Measurements from ENCODE around the gene TOP3A. TPM values are rescaled to one million over a fixed set of nuclear protein-coding genes. Genes with fewer than 3 reads are reported as not detected.

The TOP3A gene
- total and polyA plus RNA-seq, 2 of the 4 experiments (the other 2 are of a cell fraction): 13.4 to 21.3 TPM

DNA sequence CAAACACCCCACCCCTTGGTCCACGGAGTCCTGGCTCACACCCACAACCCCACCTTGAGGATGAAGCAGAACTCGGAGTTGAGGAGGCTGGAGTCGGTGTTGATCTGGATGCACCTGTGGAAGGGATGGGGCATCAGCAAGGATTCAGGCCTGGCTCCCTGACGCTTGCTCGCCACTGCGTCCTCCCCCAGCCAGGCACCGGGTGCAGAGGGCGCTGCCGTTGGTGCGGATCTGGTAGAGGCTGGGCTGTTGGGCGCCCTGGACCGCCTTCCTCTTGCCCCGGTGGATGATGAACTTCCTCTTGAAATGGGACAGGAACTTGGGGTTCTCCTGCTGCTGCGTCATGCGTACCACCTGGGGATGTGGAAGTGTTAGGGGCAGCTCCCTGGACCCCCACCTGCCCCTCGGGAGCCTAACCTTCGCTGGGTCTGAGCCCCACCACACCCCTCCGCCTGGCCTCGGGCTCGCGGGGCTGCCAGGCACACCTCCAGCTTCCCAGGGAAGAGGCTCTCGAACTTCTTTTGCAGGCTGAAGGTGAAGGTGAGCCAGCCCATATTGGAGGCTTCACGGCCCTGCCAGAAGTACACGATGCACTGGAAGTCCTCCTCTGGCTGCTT, 68.6 kb downstream of the TOP3A start:
- TSS peak; percentile 88 for BruUV-seq (replicated peaks)
- H2BK20ac ChIP-seq (ENCODE audit: low read depth, low read length): no peak overlapping the region
- H3K4me3 ChIP-seq (ENCODE audit: insufficient read depth, low read depth, low read length): no peak overlapping the region
- intact Hi-C loops (cut with micrococcal nuclease): no loop called here
- H2BK15ac ChIP-seq (ENCODE audit: low read depth, low read length): no peak overlapping the region
- peaks cover 3% of the 10 kb centered on the region for H3K9me1 ChIP-seq (ENCODE audit: insufficient read depth, low read length)
- dilution Hi-C loops (cut with HindIII; ENCODE audit: low sequenced_read_pairs, unreplicated experiment): no loop called here
- no peak overlapping the region for H3K23ac ChIP-seq (ENCODE audit: low read depth, low read length)
- H3K9me3 ChIP-seq (ENCODE audit: control insufficient read depth, insufficient read depth, low read length): no peaks in the 10 kb centered on the region
- ChIA-PET CTCF (no interaction called here), POLR2A (ENCODE audit: unreplicated experiment) (no interaction called here)
- no peak overlapping the region for H3K27ac ChIP-seq (ENCODE audit: insufficient read depth, low read length)
- H4K5ac ChIP-seq (ENCODE audit: low read depth, low read length): no peak overlapping the region
- TF ChIP-seq MXI1 (IDR thresholded peaks at IDR 0.05; ENCODE audit: borderline replicate concordance, low read depth, low read length) (no peak), MAFK (IDR thresholded peaks at IDR 0.05; ENCODE audit: low read depth, low read length) (no peak), POLR2A (IDR thresholded peaks at IDR 0.05; ENCODE audit: low read depth, low read length) (no peak), FOS (IDR thresholded peaks at IDR 0.05; ENCODE audit: low read depth, low read length) (no peak), BHLHE40 (IDR thresholded peaks at IDR 0.05; ENCODE audit: low read depth, low read length) (no peak), MAZ (IDR thresholded peaks at IDR 0.05; ENCODE audit: borderline replicate concordance, low read depth, low read length) (no peak), CHD1 (IDR thresholded peaks at IDR 0.05; ENCODE audit: low read depth, low read length) (no peak), RFX5 (IDR thresholded peaks at IDR 0.05; ENCODE audit: low read depth, low read length) (no peak), NFE2L2 (IDR thresholded peaks at IDR 0.05; ENCODE audit: low read depth, low read length) (no peak), RCOR1 (IDR thresholded peaks at IDR 0.05; ENCODE audit: insufficient replicate concordance, low read length) (no peak)
- TF ChIP-seq, protein P1, sequence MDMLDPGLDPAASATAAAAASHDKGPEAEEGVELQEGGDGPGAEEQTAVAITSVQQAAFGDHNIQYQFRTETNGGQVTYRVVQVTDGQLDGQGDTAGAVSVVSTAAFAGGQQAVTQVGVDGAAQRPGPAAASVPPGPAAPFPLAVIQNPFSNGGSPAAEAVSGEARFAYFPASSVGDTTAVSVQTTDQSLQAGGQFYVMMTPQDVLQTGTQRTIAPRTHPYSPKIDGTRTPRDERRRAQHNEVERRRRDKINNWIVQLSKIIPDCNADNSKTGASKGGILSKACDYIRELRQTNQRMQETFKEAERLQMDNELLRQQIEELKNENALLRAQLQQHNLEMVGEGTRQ (IDR thresholded peaks at IDR 0.05; ENCODE audit: low read depth, low read length): no peak
- TF ChIP-seq, protein P2, sequence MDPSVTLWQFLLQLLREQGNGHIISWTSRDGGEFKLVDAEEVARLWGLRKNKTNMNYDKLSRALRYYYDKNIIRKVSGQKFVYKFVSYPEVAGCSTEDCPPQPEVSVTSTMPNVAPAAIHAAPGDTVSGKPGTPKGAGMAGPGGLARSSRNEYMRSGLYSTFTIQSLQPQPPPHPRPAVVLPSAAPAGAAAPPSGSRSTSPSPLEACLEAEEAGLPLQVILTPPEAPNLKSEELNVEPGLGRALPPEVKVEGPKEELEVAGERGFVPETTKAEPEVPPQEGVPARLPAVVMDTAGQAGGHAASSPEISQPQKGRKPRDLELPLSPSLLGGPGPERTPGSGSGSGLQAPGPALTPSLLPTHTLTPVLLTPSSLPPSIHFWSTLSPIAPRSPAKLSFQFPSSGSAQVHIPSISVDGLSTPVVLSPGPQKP (IDR thresholded peaks at IDR 0.05; ENCODE audit: borderline replicate concordance, low read depth, low read length): no peak
- no peaks in the 10 kb centered on the region for H3K27me3 ChIP-seq (ENCODE audit: control insufficient read depth, insufficient read depth, low read length)
- ATAC-seq (ENCODE audit: low read depth): no peak
- no peak overlapping the region for H3K14ac ChIP-seq (replicated peaks; ENCODE audit: low read depth, low read length)
- H3K79me1 ChIP-seq (ENCODE audit: low read depth in 1 of 2, low read length in 2 of 2): peaks cover 3 to 26% of the 10 kb centered on the region in 2 experiments; a peak in 2 of 4 replicates
- no peak overlapping the region for H3K4me2 ChIP-seq (ENCODE audit: low read depth, low read length)
- no peak overlapping the region for H3K4ac ChIP-seq (ENCODE audit: low read depth, low read length)
- in situ Hi-C loops (cut with MboI; ENCODE audit: low sequenced_read_pairs): no loop called here
- peak overlapping the region; percentile 16 for H2AK9ac ChIP-seq (replicated peaks; ENCODE audit: low read depth, low read length, poor library complexity)
- no peak for DNase-seq
- no peak overlapping the region for H4K8ac ChIP-seq (ENCODE audit: low read depth in 2 of 2, low read length in 2 of 2)
- peaks cover 83% of the 10 kb centered on the region for H3K36me3 ChIP-seq (ENCODE audit: control insufficient read depth, insufficient read depth, low read length)
- H2AFZ ChIP-seq (replicated peaks; ENCODE audit: low read length, poor library complexity): no peak overlapping the region
- H3K9ac ChIP-seq (ENCODE audit: low read depth, low read length): no peak overlapping the region
- WGBS, 2 experiments (ENCODE audit: extremely low coverage in 2 of 2, insufficient read length in 1 of 2): 80% methylated on average over 6 of the region's 24 CpGs; no CpG with 5 or more reads in 1 of the 2 experiments
- H4K20me1 ChIP-seq (ENCODE audit: insufficient read depth, low read length): peaks cover 35% of the 10 kb centered on the region
- H2BK5ac ChIP-seq (ENCODE audit: low read depth, low read length, poor library complexity, severe bottlenecking): no peak overlapping the region
- no peak overlapping the region for H4K91ac ChIP-seq (ENCODE audit: insufficient read depth, low read depth, low read length)
- H2AK5ac ChIP-seq (ENCODE audit: low read depth, low read length): no peak overlapping the region
- H3K56ac ChIP-seq (ENCODE audit: extremely low read depth, insufficient read depth, low read length): no peak overlapping the region
- no peak overlapping the region for H3K18ac ChIP-seq (ENCODE audit: low read depth, low read length)
- H2BK120ac ChIP-seq (ENCODE audit: low read depth, low read length): no peak overlapping the region
- H3K4me1 ChIP-seq (ENCODE audit: control insufficient read depth, insufficient read depth, low read length): no peaks in the 10 kb centered on the region

Measured in IMR-90 (cell line).